H9 (cell line): ENCODE results near the gene PLCG1. TPM values are rescaled to one million over a fixed set of nuclear protein-coding genes. Genes with fewer than 3 reads are reported as not detected.

Experiments used
- DNase-seq: peaks from one replicate; pipeline ENCODE4 v3.0.0-alpha.2; 2017
- H2AFZ ChIP-seq: one replicate; pipeline ENCODE4 v1.6.1; 2013; ENCODE audit warnings: mild to moderate bottlenecking, low read length, control low read depth, moderate library complexity
- H2AK5ac ChIP-seq: 2 replicates; pipeline ENCODE4 v1.6.1; 2013; ENCODE audit warnings: low read length, control low read depth, mixed read lengths; ENCODE audit not compliant: insufficient read length
- H2BK120ac ChIP-seq: one replicate; pipeline ENCODE4 v1.6.1; 2013; ENCODE audit warnings: low read depth, mild to moderate bottlenecking, low read length, control low read depth, inconsistent platforms; ENCODE audit not compliant: poor library complexity, severe bottlenecking
- H2BK12ac ChIP-seq: 2 replicates; pipeline ENCODE4 v1.6.1; 2013; ENCODE audit warnings: low read length, control low read depth, mixed read lengths, low read depth; ENCODE audit not compliant: insufficient read length
- H2BK15ac ChIP-seq: 2 replicates; pipeline ENCODE4 v1.6.1; 2013; ENCODE audit warnings: low read depth, low read length, control low read depth
- H2BK20ac ChIP-seq: one replicate; pipeline ENCODE4 v1.6.1; 2013; ENCODE audit warnings: low read depth, mild to moderate bottlenecking, low read length, control low read depth, inconsistent platforms; ENCODE audit not compliant: poor library complexity, severe bottlenecking
- H2BK5ac ChIP-seq: 2 replicates; pipeline ENCODE4 v1.6.1; 2013; ENCODE audit warnings: low read length, control low read depth, mixed read lengths; ENCODE audit not compliant: insufficient read length
- H3K14ac ChIP-seq: 2 replicates; pipeline ENCODE4 v1.6.1; 2013; ENCODE audit warnings: low read length, control low read depth; ENCODE audit not compliant: insufficient read depth
- H3K18ac ChIP-seq: 2 replicates; pipeline ENCODE4 v1.6.1; 2013; ENCODE audit warnings: low read depth, mild to moderate bottlenecking, mixed read lengths, low read length, control low read depth; ENCODE audit not compliant: insufficient read length
- H3K23ac ChIP-seq: 2 replicates; pipeline ENCODE4 v1.6.1; 2013; ENCODE audit warnings: low read length, control low read depth, mixed read lengths, low read depth; ENCODE audit not compliant: insufficient read length
- H3K23me2 ChIP-seq: 2 replicates; pipeline ENCODE4 v1.6.1; 2013; ENCODE audit warnings: low read depth, mild to moderate bottlenecking, mixed read lengths, low read length, control low read depth; ENCODE audit not compliant: insufficient read length, poor library complexity, severe bottlenecking
- H3K27ac ChIP-seq: 2 replicates; pipeline ENCODE4 v1.5.1; 2013; ENCODE audit warnings: low read length, control low read depth, mixed read lengths, low read depth; ENCODE audit not compliant: insufficient read length
- H3K27me3 ChIP-seq: 2 replicates; pipeline ENCODE4 v1.6.1; 2013; ENCODE audit warnings: low read length, control low read depth, inconsistent platforms; ENCODE audit not compliant: insufficient read depth
- H3K4ac ChIP-seq: 2 replicates; pipeline ENCODE4 v1.6.1; 2013; ENCODE audit warnings: low read depth, mild to moderate bottlenecking, control low read depth, inconsistent platforms, low read length, moderate library complexity
- H3K4me1 ChIP-seq: 2 replicates; pipeline ENCODE4 v1.6.1; 2013; ENCODE audit warnings: low read length, control low read depth, inconsistent platforms; ENCODE audit not compliant: insufficient read depth
- H3K4me2 ChIP-seq: 2 replicates; pipeline ENCODE4 v1.6.1; 2013; ENCODE audit warnings: low read length, control low read depth, mixed read lengths; ENCODE audit not compliant: insufficient read length, insufficient read depth
- H3K56ac ChIP-seq: 2 replicates; pipeline ENCODE4 v1.6.1; 2013; ENCODE audit warnings: low read depth, mild to moderate bottlenecking, mixed read lengths, low read length, control low read depth; ENCODE audit not compliant: insufficient read length
- H3K79me1 ChIP-seq: 2 replicates; pipeline ENCODE4 v1.6.1; 2013; ENCODE audit warnings: low read depth, mild to moderate bottlenecking, moderate library complexity, low read length, control low read depth, inconsistent platforms; ENCODE audit not compliant: insufficient read depth, poor library complexity, severe bottlenecking
- H3K79me2 ChIP-seq: 2 replicates; pipeline ENCODE4 v1.6.1; 2013; ENCODE audit warnings: low read length, control low read depth, inconsistent platforms; ENCODE audit not compliant: insufficient read depth
- H3K9ac ChIP-seq: 2 replicates; pipeline ENCODE4 v1.6.1; 2013; ENCODE audit warnings: low read length, control low read depth, mixed read lengths; ENCODE audit not compliant: insufficient read length; ENCODE audit errors: extremely low read depth
- H3K9me3 ChIP-seq: one replicate; pipeline ENCODE4 v1.6.1; 2013; ENCODE audit warnings: low read depth, low read length, inconsistent platforms; ENCODE audit not compliant: control insufficient read depth
- H3T11ph ChIP-seq: one replicate; pipeline ENCODE4 v1.6.1; 2013; ENCODE audit warnings: mild to moderate bottlenecking, low read length, control low read depth, inconsistent platforms
- H4K20me1 ChIP-seq: one replicate; pipeline ENCODE4 v1.6.1; 2013; ENCODE audit not compliant: control insufficient read depth, insufficient read length, insufficient read depth
- H4K5ac ChIP-seq: 2 replicates; pipeline ENCODE4 v1.6.1; 2013; ENCODE audit warnings: low read depth, mild to moderate bottlenecking, mixed read lengths, low read length, control low read depth; ENCODE audit not compliant: insufficient read length
- H4K8ac ChIP-seq: replicated peaks from 2 replicates; pipeline ENCODE4 v1.6.1; 2013; ENCODE audit warnings: low read length, control low read depth, mixed read lengths, low read depth; ENCODE audit not compliant: insufficient read length
- H4K91ac ChIP-seq: 2 replicates; pipeline ENCODE4 v1.6.1; 2013; ENCODE audit warnings: low read depth, mild to moderate bottlenecking, moderate library complexity, mixed read lengths, low read length, control low read depth; ENCODE audit not compliant: insufficient read length
- H3K27ac Mint-ChIP-seq, 3 experiments: 2 replicates in 2 of 3; 3 replicates in 1 of 3; pipeline ENCODE4 v1.8.0; 2020 to 2021; ENCODE audit warnings: mixed read lengths in 3 of 3, mild to moderate bottlenecking in 1 of 3, moderate library complexity in 1 of 3
- H3K27me3 Mint-ChIP-seq: 2 replicates; pipeline ENCODE4 v1.8.0; 2021; ENCODE audit warnings: low read depth, mild to moderate bottlenecking, moderate library complexity, mixed read lengths
- H3K36me3 Mint-ChIP-seq, 3 experiments: 2 replicates in 2 of 3; 3 replicates in 1 of 3; pipeline ENCODE4 v1.8.0; 2020 to 2021; ENCODE audit warnings: low read depth in 3 of 3, mixed read lengths in 3 of 3; ENCODE audit not compliant: insufficient read depth in 1 of 3
- H3K4me1 Mint-ChIP-seq, 2 experiments: 2 replicates each; pipeline ENCODE4 v1.8.0; 2020; ENCODE audit warnings: mixed read lengths in 2 of 2
- H3K4me3 Mint-ChIP-seq, 2 experiments: 2 replicates in 1 of 2; 3 replicates in 1 of 2; pipeline ENCODE4 v1.8.0; 2020 to 2021; ENCODE audit warnings: mild to moderate bottlenecking in 2 of 2, mixed read lengths in 2 of 2, moderate library complexity in 1 of 2
- H3K9me3 Mint-ChIP-seq, 2 experiments: 2 replicates in 1 of 2; 3 replicates in 1 of 2; pipeline ENCODE4 v1.8.0; 2020; ENCODE audit warnings: mild to moderate bottlenecking in 2 of 2, mixed read lengths in 2 of 2, moderate library complexity in 1 of 2
- CTCF ChIP-seq: fragments of 200-600 bp; sonication (generic); conservative IDR thresholded peaks from 3 replicates; pipeline ENCODE4 v1.8.0; 2021; ENCODE audit warnings: antibody characterized with exemption, mild to moderate bottlenecking
- WGBS: extraction: QIAGEN DNeasy Blood & Tissue Kit; methylation state at CpG from one replicate; pipeline ENCODE4 v1.1.7; 2013; ENCODE audit warnings: missing lambda C conversion rate, low lambda C conversion rate, mixed read lengths; ENCODE audit not compliant: insufficient read length; ENCODE audit errors: extremely low coverage; 5-methylcytosine and 5-hydroxymethylcytosine counted together
- total RNA-seq: library from RNA; stranded (reverse); gene quantifications from 2 replicates; pipeline ENCODE4 v1.2.1, GENCODE V29; 2021

Gene PLCG1
- total RNA-seq, 1 experiment from 2014 or later = 171 TPM

GRCh38 chr20:41222296-41222695, 85.0 kb downstream of the PLCG1 start:
- H3K36me3 Mint-ChIP-seq = no peaks in the 10 kb centered on the region
- no peak overlapping the region for H3K27ac Mint-ChIP-seq
- Histone ChIP-seq H3K23ac (no peak overlapping the region), H3K79me1 (no peaks in the 10 kb centered on the region), H3K79me2 (no peaks in the 10 kb centered on the region), H4K91ac (no peak overlapping the region), H4K8ac (no peak overlapping the region), H2BK120ac (no peak overlapping the region), H4K20me1 (no peaks in the 10 kb centered on the region), H3K9ac (no peak overlapping the region), H3K14ac (no peak overlapping the region), H3K4ac (no peak overlapping the region), H3K9me3 (no peaks in the 10 kb centered on the region), H3T11ph (no peak overlapping the region), H3K23me2 (no peaks in the 10 kb centered on the region), H3K27me3 (no peaks in the 10 kb centered on the region), H2BK5ac (no peak overlapping the region), H3K4me2 (no peak overlapping the region), H2BK12ac (no peak overlapping the region), H3K18ac (no peak overlapping the region), H2BK15ac (no peak overlapping the region), H3K56ac (no peak overlapping the region), H2AFZ (no peak overlapping the region), H3K27ac (no peak overlapping the region), H4K5ac (no peak overlapping the region), H2BK20ac (no peak overlapping the region), H2AK5ac (no peak overlapping the region), H3K4me1 (no peaks in the 10 kb centered on the region)
- no CpG with 5 or more reads among the region's 1 CpG for WGBS
- no peak for DNase-seq
- H3K4me1 Mint-ChIP-seq = no peaks in the 10 kb centered on the region
- peaks cover 1% of the 10 kb centered on the region; the same call in 1 of the 2 replicates for H3K27me3 Mint-ChIP-seq
- H3K4me3 Mint-ChIP-seq = no peak overlapping the region
- no peak for TF ChIP-seq CTCF
- no peaks in the 10 kb centered on the region for H3K9me3 Mint-ChIP-seq
